NCI-H748 (cell line): Measurements from ENCODE around the gene STMN3.

Experiments used
- DNase-seq: peaks from one replicate; lab custom pipeline; 2025; ENCODE audit not compliant: unreplicated experiment; lab: John Stamatoyannopoulos, UW

Gene STMN3

DNA sequence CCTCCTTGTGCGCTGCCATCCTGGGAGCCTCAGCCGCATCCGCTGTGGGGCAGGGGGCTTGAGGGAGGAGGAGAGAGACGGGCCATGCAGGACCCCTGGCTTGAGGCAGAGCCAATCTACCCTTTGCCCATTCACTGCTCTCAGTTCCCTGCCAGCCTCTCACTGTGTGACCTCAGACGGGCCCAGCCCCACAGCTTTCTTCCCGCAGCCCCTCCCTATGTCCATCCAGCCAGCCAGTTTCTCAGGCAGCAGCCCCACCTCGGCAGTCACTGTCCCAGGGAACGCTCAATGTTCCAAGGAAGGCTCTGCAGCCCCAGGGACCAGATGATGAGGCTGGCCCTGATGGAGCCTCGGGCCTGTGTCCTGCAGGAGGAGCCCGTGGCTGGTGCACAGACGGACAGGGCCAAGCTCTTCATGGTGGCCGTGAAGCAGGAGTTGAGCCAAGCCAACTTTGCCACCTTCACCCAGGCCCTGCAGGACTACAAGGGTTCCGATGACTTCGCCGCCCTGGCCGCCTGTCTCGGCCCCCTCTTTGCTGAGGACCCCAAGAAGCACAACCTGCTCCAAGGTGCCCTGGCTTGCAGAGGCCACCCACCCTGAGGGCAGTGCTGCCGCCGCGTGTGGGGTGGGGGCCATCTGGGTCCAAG, 39.3 kb upstream of the STMN3 start:
- DNase-seq: peak; percentile 14

GRCh38 chr20:63691711-63692435, 38.6 kb upstream of the STMN3 start:
- DNase-seq: no peak

- DNase-seq: no peak
These were observed 37.9 kb upstream of the STMN3 start for GRCh38 chr20:63690898-63691710.

DNA sequence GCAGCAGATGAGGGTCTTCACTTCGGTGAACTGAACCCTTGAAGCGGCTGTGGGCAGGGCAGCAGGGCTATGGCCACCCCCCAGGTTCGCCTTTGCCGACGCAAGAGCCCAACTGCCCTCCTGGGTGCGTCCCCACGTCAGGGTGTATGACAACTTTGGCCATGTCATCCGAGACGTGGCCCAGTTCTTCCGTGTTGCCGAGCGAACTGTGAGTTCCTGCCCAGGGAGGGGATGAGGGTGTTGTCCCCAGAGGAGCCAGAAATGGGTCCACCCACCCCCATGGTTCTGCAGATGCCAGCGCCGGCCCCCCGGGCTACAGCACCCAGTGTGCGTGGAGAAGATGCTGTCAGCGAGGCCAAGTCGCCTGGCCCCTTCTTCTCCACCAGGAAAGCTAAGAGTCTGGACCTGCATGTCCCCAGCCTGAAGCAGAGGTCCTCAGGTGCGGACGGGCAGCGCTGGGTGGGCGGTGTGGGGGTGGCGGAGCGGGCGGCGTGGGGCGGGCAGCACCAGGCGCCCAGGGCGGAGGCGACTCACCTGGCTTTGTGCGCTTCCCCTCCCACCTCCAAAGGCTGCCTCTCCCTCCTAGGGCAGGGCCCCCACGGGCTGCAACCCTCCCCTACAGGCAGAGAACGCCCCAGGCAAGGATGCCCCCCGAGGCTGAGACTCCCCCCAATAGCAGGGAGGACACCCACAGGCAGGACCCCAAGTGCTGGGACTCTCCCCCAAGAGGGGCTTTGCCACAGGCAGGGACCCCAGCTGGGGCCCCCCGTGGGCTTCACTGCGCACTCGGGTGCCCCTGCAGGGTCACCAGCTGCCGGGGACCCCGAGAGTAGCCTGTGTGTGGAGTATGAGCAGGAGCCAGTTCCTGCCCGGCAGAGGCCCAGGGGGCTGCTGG, 37.0 kb upstream of the STMN3 start:
- no peak for DNase-seq

DNA sequence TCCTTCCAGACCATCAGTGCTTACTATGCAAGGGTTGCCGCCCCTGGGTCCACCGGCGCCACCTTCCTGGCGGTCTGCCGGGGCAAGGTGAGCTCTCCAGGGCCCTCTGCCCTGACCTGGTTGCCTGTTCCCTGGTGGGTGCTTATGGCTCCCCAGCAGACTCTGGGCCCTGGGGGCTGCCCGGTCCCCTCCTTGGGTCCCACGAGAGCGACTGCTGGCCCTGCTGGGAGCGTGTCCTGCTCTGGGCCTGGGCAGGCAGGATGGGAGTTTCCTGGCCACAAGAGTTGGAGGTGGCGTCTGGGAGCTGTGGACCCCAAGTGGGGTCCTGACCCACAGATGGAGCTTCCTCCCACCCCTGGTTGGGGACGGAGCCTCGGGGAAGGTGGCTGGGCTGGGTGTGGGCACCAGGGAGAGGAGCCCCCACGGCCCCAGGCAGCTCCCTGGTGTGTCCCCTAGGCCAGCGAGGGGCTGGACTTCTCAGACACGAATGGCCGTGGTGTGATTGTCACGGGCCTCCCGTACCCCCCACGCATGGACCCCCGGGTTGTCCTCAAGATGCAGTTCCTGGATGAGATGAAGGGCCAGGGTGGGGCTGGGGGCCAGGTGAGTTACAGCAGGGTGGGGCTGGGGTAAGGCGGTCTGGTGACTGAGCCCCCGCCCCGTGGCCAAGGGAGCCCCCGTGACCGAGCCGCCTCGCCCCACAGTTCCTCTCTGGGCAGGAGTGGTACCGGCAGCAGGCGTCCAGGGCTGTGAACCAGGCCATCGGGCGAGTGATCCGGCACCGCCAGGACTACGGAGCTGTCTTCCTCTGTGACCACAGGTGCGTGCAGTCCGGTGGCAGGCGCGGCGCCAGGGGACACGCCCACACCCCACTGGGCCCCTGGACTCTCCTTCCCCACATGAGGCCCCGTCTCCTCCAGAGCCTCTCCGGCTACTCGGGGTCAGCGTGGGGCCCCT, 36.1 kb upstream of the STMN3 start:
- no peak for DNase-seq

DNA sequence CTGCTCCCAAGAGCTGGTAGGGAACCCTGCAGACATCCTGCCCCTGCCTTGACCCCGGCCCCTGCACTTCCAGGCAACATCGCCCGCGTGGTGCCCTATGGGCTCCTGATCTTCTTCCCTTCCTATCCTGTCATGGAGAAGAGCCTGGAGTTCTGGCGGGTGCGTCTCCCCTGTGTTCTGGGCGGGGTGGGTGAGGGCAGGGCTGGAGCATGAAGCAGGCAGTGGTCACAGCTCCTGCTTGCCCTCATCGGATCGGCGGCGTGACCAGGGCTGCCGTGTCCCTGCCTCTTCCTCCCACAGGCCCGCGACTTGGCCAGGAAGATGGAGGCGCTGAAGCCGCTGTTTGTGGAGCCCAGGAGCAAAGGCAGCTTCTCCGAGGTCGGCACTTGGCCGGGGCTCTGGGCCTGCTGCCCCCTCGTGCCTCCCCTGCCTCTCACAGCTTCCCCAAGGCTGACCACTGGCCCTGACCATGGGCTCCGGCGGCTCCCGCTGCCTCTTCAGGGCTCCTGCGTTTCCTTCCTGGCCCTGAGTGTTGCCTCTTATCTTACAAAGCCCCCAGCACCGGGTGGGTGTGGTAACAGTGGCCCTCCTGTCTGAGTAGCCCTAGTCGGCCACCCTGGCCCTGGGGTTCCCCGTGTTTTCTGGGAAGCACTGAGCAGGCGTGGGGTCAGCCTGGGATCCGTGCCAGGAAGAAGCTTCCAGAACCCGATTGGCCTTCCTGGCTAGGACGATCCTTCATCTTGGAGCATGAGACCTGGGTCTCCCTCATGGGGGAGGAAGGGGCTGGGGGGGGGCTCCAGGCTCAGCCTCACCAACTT, 35.2 kb upstream of the STMN3 start:
- DNase-seq: no peak

- DNase-seq: no peak
These were observed 34.4 kb upstream of the STMN3 start for GRCh38 chr20:63687419-63688178.

- no peak for DNase-seq
These were observed 33.5 kb upstream of the STMN3 start for GRCh38 chr20:63686492-63687321.

DNA sequence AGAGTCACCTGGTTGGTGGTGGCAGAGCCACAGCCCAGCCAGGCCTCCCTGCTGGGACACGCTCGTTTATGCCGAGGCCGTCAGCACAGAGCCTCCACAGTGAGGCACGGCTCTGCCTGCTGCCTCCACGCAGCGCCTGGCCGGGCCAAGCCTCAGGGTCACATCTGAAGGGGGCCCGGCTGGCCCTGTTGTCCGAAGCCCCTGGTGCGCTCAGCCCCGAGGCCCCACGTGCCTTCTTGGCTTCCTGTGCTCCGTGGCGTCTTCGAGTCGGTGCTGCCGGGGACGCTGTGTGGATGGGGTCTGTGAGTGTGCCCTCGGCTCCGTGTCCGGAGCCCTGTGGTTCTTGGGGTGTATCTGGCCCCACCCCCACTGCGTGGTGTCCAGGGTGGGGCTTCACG, 32.9 kb upstream of the STMN3 start:
- DNase-seq: no peak

DNA sequence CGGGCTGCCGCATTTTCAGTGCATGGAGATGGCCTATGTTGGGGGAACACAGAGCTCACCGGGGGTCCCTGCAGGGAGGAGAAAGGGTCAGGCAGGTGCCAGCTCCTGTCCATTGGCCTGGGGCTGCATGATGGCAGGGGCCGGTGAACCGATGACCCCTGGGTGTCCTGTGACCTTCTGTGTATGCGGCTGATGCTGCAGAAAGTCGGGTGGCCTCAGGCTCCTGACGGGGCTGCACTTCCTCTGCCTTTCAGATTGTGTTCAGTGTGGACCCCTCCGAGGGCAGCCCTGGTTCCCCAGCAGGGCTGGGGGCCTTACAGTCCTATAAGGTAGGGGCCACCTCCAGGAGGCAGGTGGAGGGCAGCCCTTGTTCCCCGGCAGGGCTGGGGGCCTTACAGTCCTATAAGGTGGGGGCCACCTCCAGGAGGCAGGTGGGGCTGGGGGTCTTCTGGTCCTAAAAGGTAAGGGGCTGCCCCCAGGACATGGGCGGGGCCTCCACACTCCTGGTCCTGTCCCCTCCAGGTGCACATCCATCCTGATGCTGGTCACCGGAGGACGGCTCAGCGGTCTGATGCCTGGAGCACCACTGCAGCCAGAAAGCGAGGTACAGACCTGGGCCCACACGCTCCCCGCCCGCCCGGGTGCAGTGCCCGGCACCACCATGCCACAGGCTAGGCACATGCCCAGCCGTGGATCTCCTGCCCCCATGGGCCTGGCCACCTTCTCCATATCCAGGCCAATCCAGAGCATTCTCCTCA, 32.2 kb upstream of the STMN3 start:
- no peak for DNase-seq

- DNase-seq: no peak
These were observed 29.3 kb upstream of the STMN3 start for GRCh38 chr20:63682384-63683139.

DNA sequence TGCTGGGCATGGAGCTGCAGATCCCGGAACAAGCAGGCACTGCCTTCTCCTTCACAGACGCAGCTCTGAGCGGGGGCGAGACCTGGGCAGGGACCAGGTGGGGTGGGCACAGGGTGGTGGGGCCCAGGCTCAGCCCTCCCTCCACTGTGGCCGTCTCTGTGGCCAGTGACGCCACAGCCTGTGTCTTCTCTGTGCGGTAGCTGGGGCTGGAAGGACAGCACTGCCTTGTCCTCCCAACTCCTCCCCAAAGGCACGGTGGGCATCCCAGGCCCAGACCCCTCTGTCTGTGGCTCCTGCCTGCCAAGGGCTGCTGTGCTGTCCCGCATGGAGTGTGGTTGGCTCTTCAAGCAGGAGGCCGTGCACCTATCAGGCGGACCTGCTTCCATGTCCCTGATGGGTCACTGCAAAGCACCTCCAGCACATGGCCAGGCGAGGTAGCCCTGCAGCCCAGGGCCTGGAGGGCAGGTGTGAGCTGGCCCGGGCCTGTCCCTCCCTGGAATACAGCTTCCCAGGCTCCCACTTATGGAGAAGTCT, 28.5 kb upstream of the STMN3 start:
- DNase-seq: no peak

DNA sequence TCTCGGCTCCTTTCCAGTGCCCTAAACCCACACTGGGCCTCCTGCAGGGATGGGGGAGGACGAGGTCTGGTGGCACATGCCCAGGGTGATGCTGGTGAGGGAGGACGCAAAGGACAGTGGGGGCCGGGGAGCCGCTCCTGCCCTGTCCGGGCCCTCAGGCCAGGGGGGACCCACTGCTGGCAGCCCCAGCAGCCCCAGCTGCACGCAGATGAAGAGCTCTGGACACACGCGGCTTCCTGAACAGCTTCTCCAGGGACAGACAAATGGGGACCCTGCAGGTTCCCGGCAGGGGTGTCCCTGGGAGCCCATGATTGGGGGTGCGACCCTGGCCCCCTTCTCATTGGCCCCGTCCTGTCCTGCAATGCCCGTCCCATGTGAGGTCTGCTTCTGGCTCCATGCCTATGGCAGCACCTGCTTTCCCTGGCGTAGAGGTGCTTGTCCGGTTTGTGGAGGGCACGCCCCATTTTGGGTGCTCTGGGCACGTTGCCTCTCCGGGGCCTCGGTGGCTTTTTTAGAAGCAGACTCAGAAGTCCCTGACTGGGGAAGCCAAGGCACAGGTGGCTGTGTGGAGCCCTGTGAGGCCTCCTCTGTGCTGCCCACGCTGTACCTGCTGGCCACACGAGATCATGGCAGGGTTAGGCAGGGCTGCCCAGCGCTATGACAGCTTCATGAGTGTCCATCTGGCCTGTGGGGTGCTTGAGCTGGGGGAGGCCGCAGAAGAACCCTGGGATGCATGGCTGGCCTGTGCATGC, 27.8 kb upstream of the STMN3 start:
- no peak for DNase-seq

GRCh38 chr20:63680427-63680826, 27.2 kb upstream of the STMN3 start:
- DNase-seq: no peak

DNA sequence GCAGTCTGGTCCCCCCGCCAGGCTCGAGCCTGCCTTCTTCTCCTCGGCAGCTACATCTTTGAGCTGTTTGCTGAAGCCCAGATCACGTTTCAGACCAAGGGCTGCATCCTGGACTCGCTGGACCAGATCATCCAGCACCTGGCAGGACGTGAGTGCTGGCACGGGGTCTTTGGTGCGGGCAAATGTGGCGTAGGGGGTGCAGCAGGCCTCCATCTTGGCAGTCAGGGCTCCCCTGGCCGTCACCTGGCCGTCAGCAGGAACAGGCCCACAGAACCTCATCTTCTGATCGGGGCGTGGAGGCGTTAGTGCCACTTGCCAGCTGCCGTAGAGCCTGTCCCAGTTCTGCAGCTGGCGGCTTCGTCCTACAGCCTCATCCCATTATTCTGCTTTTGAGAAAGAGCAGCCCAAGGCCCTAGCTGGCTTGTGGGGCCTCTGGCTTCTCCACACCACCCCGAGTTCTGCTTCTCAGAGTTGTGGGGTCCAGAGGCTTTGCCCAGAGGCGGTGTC, 26.6 kb upstream of the STMN3 start:
- DNase-seq: no peak
